ENCODE measurements around the gene RPL36A. TPM values are rescaled to one million over a fixed set of nuclear protein-coding genes. Genes with fewer than 3 reads are reported as not detected.

Gene RPL36A
- total RNA-seq, 4 donors from 2014 or later: 739 to 914 (median 804) TPM

- ATAC-seq (ENCODE audit: low FRiP score) (peak; percentile 19), DNase-seq (ENCODE audit: low spot score) (no peak)
- no peak for TF ChIP-seq CTCF (IDR thresholded peaks at IDR 0.05)
Observed at GRCh38 chrX:101407167-101407747, 16.4 kb downstream of the RPL36A start.

- ATAC-seq (ENCODE audit: low FRiP score): peak; percentile 97
- TF ChIP-seq CTCF (IDR thresholded peaks at IDR 0.05): no peak
- peak; percentile 89 for DNase-seq (ENCODE audit: low spot score)
Observed at GRCh38 chrX:101407748-101408531, 17.1 kb downstream of the RPL36A start, which contains the start of the genes GLA and HNRNPH2. TSS of gene GLA (minus strand) at chrX:101407925. CDS start at chrX:101407903, 22 bp downstream. TSS of gene HNRNPH2 (plus strand) at chrX:101408222. CDS start at chrX:101411989, 3,767 bp downstream.

- no peak for DNase-seq (ENCODE audit: low spot score)
- no peak for TF ChIP-seq CTCF (IDR thresholded peaks at IDR 0.05)
- peak; percentile 25 for ATAC-seq (ENCODE audit: low FRiP score)
Observed at GRCh38 chrX:101408532-101408841, 17.7 kb downstream of the RPL36A start.

GRCh38 chrX:101409043-101409442 is 18.2 kb downstream of the RPL36A start:
- no peak for TF ChIP-seq CTCF (IDR thresholded peaks at IDR 0.05)
- no peak for ATAC-seq (ENCODE audit: low FRiP score)
- DNase-seq (ENCODE audit: low spot score): no peak

- DNase-seq (ENCODE audit: low spot score) (no peak), ATAC-seq (ENCODE audit: low FRiP score) (no peak)
- TF ChIP-seq CTCF (IDR thresholded peaks at IDR 0.05): no peak
Observed at GRCh38 chrX:101410461-101410860, 19.6 kb downstream of the RPL36A start.

- DNase-seq (ENCODE audit: low spot score) (no peak), ATAC-seq (ENCODE audit: low FRiP score) (no peak)
- no peak for TF ChIP-seq CTCF (IDR thresholded peaks at IDR 0.05)
Observed at GRCh38 chrX:101411984-101412383, 21.2 kb downstream of the RPL36A start.

Measured in omental fat pad (tissue), 4 donors.